ENCODE data around the gene SEMA5A. TPM values are rescaled to one million over a fixed set of nuclear protein-coding genes. Genes with fewer than 3 reads are reported as not detected.

Gene SEMA5A
- total and polyA plus RNA-seq, 2 donors = 4.2 to 78.6 TPM

DNA sequence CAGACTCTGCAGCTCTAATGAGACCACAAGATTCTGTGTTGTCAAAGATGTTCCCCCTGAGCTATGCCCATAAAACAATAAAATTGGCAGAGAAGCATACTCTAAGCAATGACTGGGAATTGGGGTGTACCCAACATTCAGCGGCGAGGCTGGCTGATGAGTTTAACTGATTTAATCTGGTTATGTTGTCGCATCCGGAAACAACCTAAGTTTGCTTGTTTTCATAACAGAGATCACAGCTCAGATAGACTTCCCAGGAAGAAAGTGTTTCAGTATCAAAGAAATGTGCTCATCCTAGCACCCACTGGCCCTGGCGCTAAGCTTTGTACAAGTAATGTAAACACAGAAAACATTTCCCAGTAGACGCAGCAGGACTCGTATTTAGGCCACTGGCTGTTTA, 7.4 kb downstream of the SEMA5A start:
- no peak overlapping the region for H3K27ac ChIP-seq (ENCODE audit: low read depth)
- H3K4me1 ChIP-seq (ENCODE audit: insufficient read depth) = no peaks in the 10 kb centered on the region
- no peaks in the 10 kb centered on the region for H3K36me3 ChIP-seq (ENCODE audit: insufficient read depth)
- H3K4me3 ChIP-seq (ENCODE audit: low read depth, low read length) = no peak overlapping the region
- no peak for DNase-seq (ENCODE audit: extremely low spot score)
- WGBS = 43% methylated on average over 7 of the region's 7 CpGs

DNA sequence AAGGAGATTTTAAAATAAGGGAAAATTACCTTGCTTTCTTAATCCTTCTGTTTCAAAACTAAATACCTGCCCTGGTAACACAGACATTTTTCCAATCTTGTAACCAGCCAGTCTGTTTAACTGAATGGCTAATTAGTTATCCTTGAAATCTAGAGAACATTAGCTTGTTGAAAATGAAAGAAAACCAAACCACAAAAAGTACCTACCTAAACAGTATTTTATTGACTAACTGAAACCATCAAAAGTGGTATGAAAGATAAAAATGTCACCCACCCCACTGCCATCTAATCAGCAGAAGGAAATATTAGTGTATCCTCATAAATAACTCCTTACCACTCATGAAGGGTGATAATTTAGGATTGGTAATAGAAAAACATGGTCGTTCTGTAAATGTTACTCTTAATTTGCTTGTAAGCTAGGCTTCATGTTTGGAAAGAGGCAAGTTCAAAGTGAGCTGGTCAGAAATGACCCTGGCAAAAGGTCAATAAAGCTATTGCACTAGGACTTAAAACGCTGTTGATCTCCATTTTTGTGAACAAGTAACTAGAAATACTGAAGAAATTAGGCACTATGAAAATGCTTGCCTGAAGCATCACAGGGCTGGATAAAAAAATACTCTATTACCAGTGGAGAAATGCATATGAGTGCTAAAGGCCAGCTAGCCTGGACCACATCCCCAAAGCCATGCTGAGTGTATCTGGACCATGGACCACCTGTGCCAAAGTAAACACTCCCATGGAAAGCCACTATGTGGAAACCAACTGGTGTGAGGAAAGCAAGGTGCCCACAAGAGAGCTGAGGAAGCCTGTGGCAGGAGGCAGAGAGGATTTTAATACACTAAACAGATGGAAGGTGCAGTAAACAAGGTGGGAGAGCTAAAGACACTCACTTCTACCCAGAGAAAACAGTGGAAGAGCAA, 8.4 kb downstream of the SEMA5A start:
- H3K4me3 ChIP-seq (ENCODE audit: low read depth, low read length) = no peak overlapping the region
- 76% methylated on average over 2 of the region's 2 CpGs for WGBS
- no peak overlapping the region for H3K27ac ChIP-seq (ENCODE audit: low read depth)
- DNase-seq (ENCODE audit: extremely low spot score) = no peak
- H3K36me3 ChIP-seq (ENCODE audit: insufficient read depth) = no peaks in the 10 kb centered on the region
- no peaks in the 10 kb centered on the region for H3K4me1 ChIP-seq (ENCODE audit: insufficient read depth)

DNA sequence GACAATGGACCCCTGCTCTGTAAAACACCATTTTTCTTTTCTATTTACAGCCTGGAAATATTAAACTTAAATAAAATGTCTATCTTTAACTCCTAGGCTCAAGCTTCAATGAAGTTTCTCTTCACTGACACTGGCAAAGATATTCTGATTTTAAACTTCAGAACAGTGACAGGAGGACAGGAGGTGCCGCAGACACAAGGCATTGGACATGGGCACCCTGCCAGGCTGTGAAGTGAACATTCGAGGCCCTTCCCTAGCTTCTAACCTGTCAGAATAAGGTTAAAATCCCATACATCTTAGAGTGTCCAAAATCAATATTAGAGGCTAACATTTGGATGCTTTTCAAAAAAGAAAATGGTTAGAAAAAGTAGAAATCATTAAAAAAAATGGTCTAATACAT, 9.2 kb downstream of the SEMA5A start:
- no peaks in the 10 kb centered on the region for H3K4me1 ChIP-seq (ENCODE audit: insufficient read depth)
- DNase-seq (ENCODE audit: extremely low spot score) = no peak
- H3K4me3 ChIP-seq (ENCODE audit: low read depth, low read length) = no peak overlapping the region
- WGBS = 79% methylated on average over 2 of the region's 2 CpGs
- no peak overlapping the region for H3K27ac ChIP-seq (ENCODE audit: low read depth)
- no peaks in the 10 kb centered on the region for H3K36me3 ChIP-seq (ENCODE audit: insufficient read depth)

DNA sequence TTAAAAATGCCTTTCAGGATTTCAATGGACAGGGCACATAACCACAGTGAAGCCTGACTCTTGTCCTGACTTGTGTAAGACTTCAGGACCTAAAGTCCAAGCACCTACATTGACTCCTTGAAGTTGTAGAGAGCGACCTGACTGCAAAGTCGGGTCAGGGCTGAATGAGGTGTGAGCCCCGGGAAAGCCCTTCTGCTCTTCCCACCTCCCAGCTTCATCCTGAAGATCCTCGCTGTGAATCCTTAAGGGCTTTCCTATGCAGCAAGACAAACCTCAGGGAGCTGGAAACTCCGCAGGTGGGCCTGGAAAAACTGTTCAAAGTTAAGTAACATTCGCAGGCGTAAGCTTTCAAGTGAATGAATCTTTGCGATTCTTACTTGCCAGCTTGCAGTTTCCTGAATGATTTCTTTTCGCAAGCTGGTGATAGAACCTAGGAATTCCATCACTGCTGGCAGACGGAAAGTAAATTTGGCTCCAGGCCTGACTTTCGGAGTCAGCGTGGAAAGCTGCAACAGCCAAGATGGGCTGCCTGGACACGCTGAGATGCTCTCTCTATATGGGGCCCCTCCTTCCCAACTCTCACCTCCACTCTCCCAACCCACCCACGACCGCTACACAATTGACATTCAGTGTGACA, 10.9 kb downstream of the SEMA5A start:
- no peak for DNase-seq (ENCODE audit: extremely low spot score)

DNA sequence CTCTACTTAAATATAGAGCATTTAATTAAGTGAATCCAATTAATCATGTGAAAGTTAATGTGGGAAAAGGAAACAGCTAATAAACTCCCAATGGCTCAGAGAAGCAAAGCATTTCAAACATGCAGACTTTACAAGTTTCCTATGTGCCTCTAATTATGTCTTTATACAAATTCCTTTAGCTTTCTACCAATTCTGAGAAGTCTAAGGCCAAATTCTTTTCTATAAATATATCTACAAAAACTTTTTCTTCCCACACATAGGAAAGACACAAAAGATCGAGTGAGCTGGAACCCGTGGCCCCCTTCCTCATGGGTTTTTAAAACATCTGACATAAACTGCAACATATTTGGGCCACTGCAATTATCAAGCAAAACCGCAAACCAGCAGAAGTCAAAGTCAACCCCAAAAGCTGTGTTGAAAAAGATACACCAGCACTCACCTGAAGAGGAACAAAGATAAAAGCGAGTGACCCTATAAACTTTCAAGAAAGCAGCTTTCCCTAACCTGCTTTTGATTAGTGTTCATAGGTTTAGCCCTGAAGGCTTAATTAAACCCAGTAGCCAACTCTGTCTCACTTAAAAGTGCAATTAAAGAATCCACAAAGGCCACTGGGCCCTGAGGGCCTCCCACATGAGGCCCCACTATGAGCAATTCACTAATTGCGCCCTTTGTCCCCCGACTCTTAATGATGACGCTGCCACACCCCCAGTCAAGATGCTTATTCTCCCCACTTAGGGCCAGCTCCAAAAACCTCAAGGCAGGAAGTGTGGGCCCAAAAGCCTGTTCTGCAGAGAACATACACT, 12.1 kb downstream of the SEMA5A start:
- no peaks in the 10 kb centered on the region for H3K4me1 ChIP-seq (ENCODE audit: insufficient read depth)
- no peak overlapping the region for H3K4me3 ChIP-seq (ENCODE audit: low read depth, low read length)
- DNase-seq (ENCODE audit: extremely low spot score) = no peak
- WGBS = 89% methylated on average over 7 of the region's 7 CpGs
- no peak overlapping the region for H3K27ac ChIP-seq (ENCODE audit: low read depth)
- H3K36me3 ChIP-seq (ENCODE audit: insufficient read depth) = no peaks in the 10 kb centered on the region

More for the DNA sequence above, 10.9 kb downstream of the SEMA5A start:
- 58% methylated on average over 15 of the region's 15 CpGs for WGBS
- no peaks in the 10 kb centered on the region for H3K4me1 ChIP-seq (ENCODE audit: insufficient read depth)
- no peak overlapping the region for H3K4me3 ChIP-seq (ENCODE audit: low read depth, low read length)
- no peaks in the 10 kb centered on the region for H3K36me3 ChIP-seq (ENCODE audit: insufficient read depth)
- no peak overlapping the region for H3K27ac ChIP-seq (ENCODE audit: low read depth)

DNA sequence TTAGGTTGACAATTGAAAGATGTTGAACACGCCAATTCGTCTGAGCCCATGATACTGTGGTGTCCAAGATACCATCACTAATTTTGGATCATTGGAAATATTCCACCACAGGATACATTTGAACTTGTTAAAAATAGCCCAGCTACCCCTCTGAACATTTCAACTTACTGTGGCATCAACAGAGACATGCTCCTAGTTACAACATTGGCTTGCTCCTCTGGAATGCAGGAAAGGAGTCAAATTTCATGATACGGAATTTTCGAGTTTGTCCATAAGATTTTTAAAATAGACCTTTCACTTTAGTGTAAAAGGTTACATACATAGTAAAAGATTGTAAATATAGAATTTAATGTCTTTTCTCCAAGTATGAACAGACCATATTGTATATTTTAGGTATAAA, 12.8 kb downstream of the SEMA5A start:
- WGBS = 58% methylated on average over 4 of the region's 4 CpGs
- DNase-seq (ENCODE audit: extremely low spot score) = no peak
- Histone ChIP-seq H3K4me3 (ENCODE audit: low read depth, low read length) (no peak overlapping the region), H3K36me3 (ENCODE audit: insufficient read depth) (no peaks in the 10 kb centered on the region), H3K27ac (ENCODE audit: low read depth) (no peak overlapping the region), H3K4me1 (ENCODE audit: insufficient read depth) (no peaks in the 10 kb centered on the region)

DNA sequence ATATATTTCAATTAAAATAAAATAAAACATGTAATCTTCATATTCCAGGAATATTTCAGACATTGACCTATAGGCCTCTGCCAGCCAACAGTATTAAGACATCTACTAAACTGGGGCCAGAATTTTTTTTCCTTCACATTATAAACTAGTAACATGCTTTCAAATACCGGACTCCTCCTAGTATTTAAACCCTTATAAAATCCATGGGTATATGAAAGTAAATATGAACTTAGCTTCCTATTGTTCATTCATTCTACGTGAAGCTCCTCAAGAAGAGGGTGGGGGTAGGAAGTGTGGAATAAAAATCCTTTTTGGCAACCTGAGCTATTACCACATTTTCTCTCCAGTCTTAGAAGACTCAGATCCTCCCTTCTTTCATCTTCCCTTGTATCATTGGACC, 16.4 kb downstream of the SEMA5A start:
- WGBS = 91% methylated on average over 2 of the region's 2 CpGs
- Histone ChIP-seq H3K27ac (ENCODE audit: low read depth) (no peak overlapping the region), H3K36me3 (ENCODE audit: insufficient read depth) (no peaks in the 10 kb centered on the region), H3K4me1 (ENCODE audit: insufficient read depth) (no peaks in the 10 kb centered on the region), H3K4me3 (ENCODE audit: low read depth, low read length) (no peak overlapping the region)
- DNase-seq (ENCODE audit: extremely low spot score) = no peak

DNA sequence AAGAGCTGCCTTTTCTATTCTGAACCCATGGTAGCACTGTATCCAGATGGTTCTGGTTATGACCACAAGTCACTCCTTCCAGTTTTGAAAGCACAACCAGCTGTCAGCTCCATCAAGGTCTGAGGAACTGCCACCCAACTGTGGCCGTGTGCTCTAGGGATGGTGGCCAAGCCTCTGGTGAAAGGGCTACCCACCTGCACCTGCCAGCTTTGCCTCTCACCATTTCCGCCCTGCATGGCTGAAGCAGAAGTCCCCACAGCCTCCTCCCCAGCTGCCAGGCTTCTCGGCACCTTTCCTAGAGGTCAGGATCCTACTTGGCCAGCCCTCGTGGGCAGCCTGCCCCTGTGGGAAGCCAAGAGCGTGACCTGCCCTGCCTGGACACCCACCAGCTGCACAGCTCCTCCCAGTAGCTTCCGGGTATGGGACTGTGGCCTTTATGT, 16.8 kb downstream of the SEMA5A start:
- WGBS = 80% methylated on average over 6 of the region's 6 CpGs
- no peak overlapping the region for H3K27ac ChIP-seq (ENCODE audit: low read depth)
- H3K36me3 ChIP-seq (ENCODE audit: insufficient read depth) = no peaks in the 10 kb centered on the region
- no peak overlapping the region for H3K4me3 ChIP-seq (ENCODE audit: low read depth, low read length)
- H3K4me1 ChIP-seq (ENCODE audit: insufficient read depth) = no peaks in the 10 kb centered on the region
- no peak for DNase-seq (ENCODE audit: extremely low spot score)

DNA sequence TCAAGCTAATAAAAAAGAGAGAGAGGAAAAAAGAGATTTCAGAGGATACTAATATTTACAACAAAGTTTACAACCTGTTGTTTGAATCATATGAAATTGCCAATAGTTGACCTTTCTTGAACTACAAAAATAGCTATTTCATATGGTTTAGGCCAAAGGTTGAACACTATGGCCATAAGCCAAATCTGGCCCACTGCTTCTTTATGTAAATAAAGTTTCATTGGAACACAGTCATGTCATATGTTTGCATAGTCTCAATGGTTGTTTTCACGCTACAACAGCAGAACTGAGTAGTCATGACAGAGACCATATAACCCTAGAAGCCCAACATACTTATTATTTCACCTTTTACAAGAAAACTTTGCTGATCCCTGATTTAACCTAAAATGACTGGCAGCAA, 20.9 kb downstream of the SEMA5A start:
- no peaks in the 10 kb centered on the region for H3K36me3 ChIP-seq (ENCODE audit: insufficient read depth)
- DNase-seq (ENCODE audit: extremely low spot score) = no peak
- 90% methylated on average over 1 of the region's 1 CpG for WGBS
- no peak overlapping the region for H3K4me3 ChIP-seq (ENCODE audit: low read depth, low read length)
- H3K4me1 ChIP-seq (ENCODE audit: insufficient read depth) = no peaks in the 10 kb centered on the region
- H3K27ac ChIP-seq (ENCODE audit: low read depth) = no peak overlapping the region

DNA sequence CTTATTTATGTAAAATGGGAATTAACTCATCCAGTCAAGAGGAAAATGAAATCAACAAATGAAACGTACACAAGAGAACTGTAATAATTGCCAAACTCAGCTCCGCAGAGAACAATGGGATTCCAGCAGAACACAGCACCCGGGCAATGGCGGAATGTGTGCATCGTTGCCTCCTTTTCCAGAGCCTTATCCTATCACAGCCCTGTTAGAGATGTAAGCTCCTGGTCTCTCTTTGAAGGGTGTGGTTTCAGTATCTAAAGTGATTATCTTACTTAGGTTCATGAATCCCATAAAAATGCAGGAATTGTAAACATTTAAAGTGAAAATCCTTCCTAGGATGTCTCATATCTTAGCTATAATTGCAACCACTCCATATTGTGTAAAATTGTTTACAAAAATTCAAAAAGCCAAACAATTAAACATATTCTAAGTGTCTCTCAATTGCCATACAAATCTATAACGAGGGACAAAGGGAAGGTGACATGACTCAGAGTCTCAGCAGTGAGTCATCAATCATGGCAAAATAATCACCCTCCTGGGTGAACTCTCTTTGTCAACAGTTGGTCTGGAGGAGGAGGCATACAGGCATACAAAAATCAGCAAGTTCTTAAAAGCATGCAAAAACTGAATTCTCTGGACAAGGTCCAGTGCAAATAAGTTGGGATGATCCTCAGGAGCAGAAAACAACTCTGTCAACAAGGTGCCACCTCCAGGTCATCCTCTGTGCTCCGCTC, 22.6 kb downstream of the SEMA5A start:
- H3K4me1 ChIP-seq (ENCODE audit: insufficient read depth) = no peaks in the 10 kb centered on the region
- H3K27ac ChIP-seq (ENCODE audit: low read depth) = no peak overlapping the region
- no peak overlapping the region for H3K4me3 ChIP-seq (ENCODE audit: low read depth, low read length)
- DNase-seq (ENCODE audit: extremely low spot score) = no peak
- no peaks in the 10 kb centered on the region for H3K36me3 ChIP-seq (ENCODE audit: insufficient read depth)
- 74% methylated on average over 7 of the region's 7 CpGs for whole genome bisulfite sequencing

DNA sequence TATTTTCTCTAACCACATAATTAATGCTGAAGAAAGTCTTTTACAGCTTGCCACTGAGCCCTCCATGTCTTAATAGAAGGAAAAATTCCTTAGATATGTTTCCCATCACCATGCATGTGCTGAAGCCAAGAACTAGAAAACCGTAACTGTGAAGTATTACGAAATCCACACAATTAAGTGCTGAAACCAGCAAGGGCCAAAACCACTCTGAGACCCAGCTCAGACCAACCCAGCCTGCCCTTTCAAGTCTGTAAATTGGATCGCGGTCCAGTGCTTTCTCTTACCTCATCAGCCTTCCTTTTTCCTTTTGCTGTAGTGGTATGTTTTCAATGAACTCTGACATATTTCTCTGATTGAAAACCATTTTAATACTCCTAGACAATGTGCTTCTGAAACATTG, 26.3 kb downstream of the SEMA5A start:
- H3K36me3 ChIP-seq (ENCODE audit: insufficient read depth) = no peaks in the 10 kb centered on the region
- WGBS = 76% methylated on average over 4 of the region's 4 CpGs
- H3K27ac ChIP-seq (ENCODE audit: low read depth) = no peak overlapping the region
- H3K4me3 ChIP-seq (ENCODE audit: low read depth, low read length) = no peak overlapping the region
- no peaks in the 10 kb centered on the region for H3K4me1 ChIP-seq (ENCODE audit: insufficient read depth)
- no peak for DNase-seq (ENCODE audit: extremely low spot score)

DNA sequence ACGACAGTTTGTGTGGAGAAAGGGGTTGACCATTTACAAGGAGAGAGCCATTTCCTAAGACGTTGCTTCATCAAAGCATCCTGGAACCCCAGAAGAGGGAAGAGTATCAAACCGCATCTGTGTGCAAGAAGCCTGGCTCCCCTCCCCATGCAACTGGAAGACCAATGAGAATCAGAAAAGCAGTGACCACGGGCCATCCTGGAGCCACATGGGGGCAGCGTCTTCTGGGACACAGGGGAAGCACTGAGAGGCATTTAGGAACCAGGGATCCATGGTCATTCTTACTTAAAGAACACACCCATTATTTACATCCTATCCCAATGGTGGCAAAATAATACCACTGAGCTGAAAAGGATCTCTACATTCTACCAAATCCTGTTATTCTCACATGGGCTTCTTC, 29.3 kb downstream of the SEMA5A start:
- no peaks in the 10 kb centered on the region for H3K36me3 ChIP-seq (ENCODE audit: insufficient read depth)
- no peak overlapping the region for H3K27ac ChIP-seq (ENCODE audit: low read depth)
- WGBS = 78% methylated on average over 5 of the region's 5 CpGs
- DNase-seq (ENCODE audit: extremely low spot score) = no peak
- no peaks in the 10 kb centered on the region for H3K4me1 ChIP-seq (ENCODE audit: insufficient read depth)
- no peak overlapping the region for H3K4me3 ChIP-seq (ENCODE audit: low read depth, low read length)

DNA sequence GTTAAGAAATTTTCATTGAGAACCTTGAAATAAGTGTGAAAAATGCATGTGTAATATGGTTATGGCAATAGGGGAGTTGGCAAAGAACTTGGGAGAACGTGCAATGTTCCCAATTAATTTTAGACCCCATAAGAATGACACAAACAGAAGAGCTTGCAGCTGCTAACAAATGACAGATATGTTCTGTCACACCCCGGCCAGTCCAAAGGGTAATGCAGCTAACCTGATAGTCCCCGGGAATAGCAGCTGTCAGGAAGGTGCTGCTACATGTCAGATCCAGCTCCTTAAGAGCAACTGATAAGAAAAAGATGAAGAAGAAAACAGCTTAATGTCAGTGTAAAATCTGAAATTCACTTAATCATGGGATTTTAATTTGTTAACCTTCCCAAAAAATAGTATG, 30.4 kb downstream of the SEMA5A start:
- Histone ChIP-seq H3K36me3 (ENCODE audit: insufficient read depth) (no peaks in the 10 kb centered on the region), H3K4me1 (ENCODE audit: insufficient read depth) (no peaks in the 10 kb centered on the region), H3K27ac (ENCODE audit: low read depth) (no peak overlapping the region), H3K4me3 (ENCODE audit: low read depth, low read length) (no peak overlapping the region)
- DNase-seq (ENCODE audit: extremely low spot score) = no peak
- WGBS = 64% methylated on average over 3 of the region's 3 CpGs
